ENCODE measurements around the gene QKI. TPM values are rescaled to one million over a fixed set of nuclear protein-coding genes. Genes with fewer than 3 reads are reported as not detected.

QKI gene
- total RNA-seq, 2 donors from 2014 or later, result 366 to 434 TPM

- Histone ChIP-seq H3K4me1 (no peaks in the 10 kb centered on the region), H3K9me3 (peaks cover 5 to 19% of the 10 kb centered on the region in 2 donors), H3K36me3 (no peaks in the 10 kb centered on the region), H3K27me3 (no peaks in the 10 kb centered on the region), H3K27ac (no peak overlapping the region), H3K4me3 (no peak overlapping the region)
- no peak for DNase-seq (ENCODE audit: low spot score)
- no peak for TF ChIP-seq CTCF (IDR thresholded peaks at IDR 0.05)
Measured at GRCh38 chr6:163596174-163596573, 181.7 kb downstream of the QKI start.

- Histone ChIP-seq H3K36me3 (no peaks in the 10 kb centered on the region), H3K4me3 (no peak overlapping the region), H3K4me1 (no peaks in the 10 kb centered on the region), H3K9me3 (no peaks in the 10 kb centered on the region), H3K27me3 (no peaks in the 10 kb centered on the region), H3K27ac (no peak overlapping the region)
- TF ChIP-seq CTCF (IDR thresholded peaks at IDR 0.05), result no peak
- no peak for DNase-seq (ENCODE audit: low spot score)
Measured at GRCh38 chr6:163599136-163599535, 184.6 kb downstream of the QKI start.

GRCh38 chr6:163599684-163600083, 185.2 kb downstream of the QKI start:
- H3K27ac ChIP-seq, result no peak overlapping the region
- no peaks in the 10 kb centered on the region for H3K9me3 ChIP-seq
- H3K4me3 ChIP-seq, result no peak overlapping the region
- H3K36me3 ChIP-seq, result no peaks in the 10 kb centered on the region
- H3K27me3 ChIP-seq, result no peaks in the 10 kb centered on the region
- no peaks in the 10 kb centered on the region for H3K4me1 ChIP-seq
- no peak for TF ChIP-seq CTCF (IDR thresholded peaks at IDR 0.05)
- DNase-seq (ENCODE audit: low spot score), result no peak

- TF ChIP-seq CTCF (IDR thresholded peaks at IDR 0.05), result no peak
- Histone ChIP-seq H3K27me3 (no peaks in the 10 kb centered on the region), H3K4me3 (no peak overlapping the region), H3K27ac (no peak overlapping the region), H3K9me3 (no peaks in the 10 kb centered on the region), H3K4me1 (no peaks in the 10 kb centered on the region), H3K36me3 (no peaks in the 10 kb centered on the region)
- DNase-seq (ENCODE audit: low spot score), result no peak
Measured at GRCh38 chr6:163600331-163600730, 185.8 kb downstream of the QKI start.

GRCh38 chr6:163600781-163601180, 186.3 kb downstream of the QKI start:
- no peak for DNase-seq (ENCODE audit: low spot score)
- H3K27me3 ChIP-seq, result no peaks in the 10 kb centered on the region
- H3K36me3 ChIP-seq, result no peaks in the 10 kb centered on the region
- H3K4me1 ChIP-seq, result no peaks in the 10 kb centered on the region
- no peak overlapping the region for H3K4me3 ChIP-seq
- no peaks in the 10 kb centered on the region for H3K9me3 ChIP-seq
- TF ChIP-seq CTCF (IDR thresholded peaks at IDR 0.05), result no peak
- H3K27ac ChIP-seq, result no peak overlapping the region

GRCh38 chr6:163602851-163603250, 188.3 kb downstream of the QKI start:
- Histone ChIP-seq H3K4me3 (no peak overlapping the region), H3K4me1 (no peaks in the 10 kb centered on the region), H3K9me3 (no peaks in the 10 kb centered on the region), H3K27ac (no peak overlapping the region), H3K36me3 (no peaks in the 10 kb centered on the region), H3K27me3 (no peaks in the 10 kb centered on the region)
- no peak for TF ChIP-seq CTCF (IDR thresholded peaks at IDR 0.05)
- no peak for DNase-seq (ENCODE audit: low spot score)
